Motor neuron (in vitro differentiated cells): ENCODE measurements around the gene SPCS2. TPM values are rescaled to one million over a fixed set of nuclear protein-coding genes. Genes with fewer than 3 reads are reported as not detected.
A peak's percentile ranks its signal among the peaks of the same experiment; 100 is the strongest.
"Not testable (repeated sequence)": the region's sequence is repeated elsewhere in the genome, so short reads cannot be mapped to it uniquely, and the experiment has no call there.

Source experiments
- ATAC-seq, 8 experiments: fragments of 200-7000 bp; cut with Tn5 transposase; replicated peaks in 6 of 8; 2 replicates each; pipeline ENCODE4 v1.8.0; 2021; ENCODE audit warnings: mild to moderate bottlenecking in 8 of 8, moderate library complexity in 8 of 8
- H3K27ac ChIP-seq, 2 donors: fragments of 250-450 bp; sonication (Bioruptor Pico); 2 replicates each; pipeline ENCODE4 v1.9.0; 2021; ENCODE audit warnings: antibody characterized with exemption in 2 of 2, mild to moderate bottlenecking in 2 of 2, moderate library complexity in 1 of 2
- H3K4me1 ChIP-seq, 2 donors: fragments of 250-450 bp; sonication (Bioruptor Pico); replicated peaks in 1 of 2; 2 replicates each; pipeline ENCODE4 v1.6.1; 2021; ENCODE audit warnings: antibody characterized with exemption in 2 of 2, mild to moderate bottlenecking in 2 of 2, moderate library complexity in 1 of 2
- H3K4me3 ChIP-seq, 5 donors: fragments of 250-450 bp; sonication (Bioruptor Pico); 2 replicates each; pipeline ENCODE4 v1.9.0; 2021; ENCODE audit warnings: antibody characterized with exemption in 5 of 5, mild to moderate bottlenecking in 5 of 5, moderate library complexity in 4 of 5
- WGBS, 10 experiments: fragments of 450-650 bp; shearing (Covaris generic); methylation state at CpG; one replicate each; pipeline ENCODE4 v1.0.0; 2022; 5-methylcytosine and 5-hydroxymethylcytosine counted together
- in situ Hi-C, 9 experiments: fragments of 400-800 bp; cut with MboI; loops; one replicate each; pipeline ENCODE4 v1.15.0; 2021; ENCODE audit warnings: low sequenced_read_pairs in 9 of 9, low pct_unique_long_range_greater_than_20kb in 2 of 9; ENCODE audit not compliant: unreplicated experiment in 9 of 9
- total RNA-seq, 8 experiments: library from RNA; unstranded; fragments of 300-600 nt; gene quantifications; 2 replicates each; pipeline versions ENCODE4 v1.2.3 to v1.2.4, GENCODE V29; 2022

SPCS2 gene
- total RNA-seq, 8 experiments from 2014 or later: 30.3 to 80.1 (median 44.5) TPM

DNA sequence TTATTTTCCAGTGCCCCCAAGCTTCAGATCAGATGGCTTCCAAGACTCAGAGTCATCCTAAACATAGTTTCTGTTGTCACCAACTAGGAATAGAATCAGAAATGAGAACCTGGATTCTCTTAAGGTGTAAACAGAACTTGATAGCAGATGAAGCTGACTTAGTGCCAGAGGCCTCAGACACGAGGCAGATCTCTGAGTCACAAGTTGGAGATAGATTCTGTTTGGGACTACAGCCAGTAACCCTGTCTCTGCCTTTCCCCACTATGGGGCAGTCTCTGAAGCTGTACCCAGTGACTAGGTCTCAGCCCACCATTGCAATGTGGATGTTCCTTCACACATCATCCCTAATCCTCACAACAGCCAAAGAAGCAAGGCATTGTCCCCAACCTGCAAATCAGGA is 65.1 kb downstream of the SPCS2 start:
- H3K27ac ChIP-seq: no peak overlapping the region
- in situ Hi-C loops: loop anchor here in 2 of 9 experiments (25.0 kb wide), 1 partner anchor 223 kb away; the partner anchor contains the start of gene TPBGL (in 2 of the 2)
- ATAC-seq: peak in 2 of 8 experiments; percentile 76 to 77
- no peaks in the 10 kb centered on the region for H3K4me1 ChIP-seq
- H3K4me3 ChIP-seq: no peak overlapping the region
- 14 to 67% (median 33%) methylated on average over 1 of the region's 1 CpG; no CpG with 5 or more reads in 7 of the 10 experiments for whole genome bisulfite sequencing, 10 experiments

DNA sequence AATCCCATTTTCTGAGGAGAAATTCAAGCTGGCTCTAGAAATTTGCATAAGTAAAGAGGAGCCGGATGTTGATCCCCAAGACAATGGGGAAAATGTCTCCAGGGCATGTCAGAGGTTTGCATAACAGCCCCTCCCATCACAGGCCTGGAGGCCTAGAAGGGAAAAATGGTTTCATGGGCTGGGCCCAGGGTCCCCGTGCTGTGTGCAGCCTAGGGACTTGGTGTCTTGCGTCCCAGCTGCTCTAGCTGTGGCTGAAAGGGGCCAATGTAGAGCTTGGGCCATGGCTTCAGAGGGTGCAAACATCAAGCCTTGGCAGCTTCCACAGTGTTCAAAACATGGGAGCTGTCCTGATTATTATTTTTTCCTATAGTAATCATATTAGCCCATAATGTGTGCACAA is 70.1 kb downstream of the SPCS2 start:
- in situ Hi-C loops: loop anchor here in 2 of 9 experiments (25.0 kb wide), 1 partner anchor 218 kb away; the partner anchor contains the start of gene TPBGL (in 2 of the 2)
- ATAC-seq, H3K27ac ChIP-seq, H3K4me3 ChIP-seq, H3K4me1 ChIP-seq: not testable (repeated sequence)
- 50 to 100% (median 80%) methylated on average over 1 to 3 of the region's 3 CpGs for WGBS, 10 experiments

DNA sequence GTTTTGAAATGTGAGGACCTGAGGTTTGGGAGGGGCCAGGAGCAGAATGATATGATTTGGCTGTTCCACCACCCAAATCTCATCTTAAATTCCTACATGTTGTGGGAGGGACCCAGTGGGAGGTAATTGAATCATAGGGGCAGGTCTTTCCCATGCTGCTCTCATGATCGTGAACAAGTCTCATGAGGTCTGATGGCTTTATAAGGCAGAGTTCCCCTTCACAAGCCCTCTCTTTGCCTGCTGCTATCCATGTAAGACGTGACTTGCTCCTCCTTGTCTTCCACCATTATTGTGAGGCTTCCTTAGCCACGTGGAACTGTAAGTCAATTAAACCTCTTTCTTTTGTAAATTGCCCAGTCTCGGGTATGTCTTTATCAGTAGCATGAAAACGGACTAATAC is 71.3 kb downstream of the SPCS2 start:
- not testable (repeated sequence) for ATAC-seq, H3K27ac ChIP-seq, H3K4me3 ChIP-seq
- peaks cover 10 to 13% of the 10 kb centered on the region in 2 donors for H3K4me1 ChIP-seq
- WGBS, 10 experiments: 25 to 100% (median 67%) methylated on average over 1 to 5 of the region's 5 CpGs; no CpG with 5 or more reads in 3 of the 10 experiments
- in situ Hi-C loops: loop anchor here in 4 of 9 experiments (10.0 to 25.0 kb wide), 3 partner anchors 114 to 224 kb away; partner anchors contain the start of gene TPBGL (in 3 of the 4)

DNA sequence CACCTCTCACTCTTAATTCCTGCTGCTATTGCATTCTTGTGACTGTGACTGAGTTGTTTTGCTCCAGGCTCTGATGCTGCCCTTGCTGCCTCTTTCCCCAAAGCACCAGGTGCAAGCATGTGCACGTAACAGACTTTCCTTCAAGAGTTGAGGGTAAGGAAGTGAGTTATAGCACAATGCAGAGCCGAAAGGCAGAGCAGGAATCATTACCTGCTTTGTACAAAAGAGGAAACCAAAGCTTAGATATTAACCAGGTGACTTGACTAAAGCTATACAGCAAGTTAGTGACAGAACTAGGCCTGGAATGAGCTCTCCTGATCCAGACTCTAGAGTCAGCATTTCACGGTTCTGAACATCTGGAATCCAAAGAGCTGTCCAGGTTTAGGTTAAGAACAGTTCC is 73.2 kb downstream of the SPCS2 start:
- no peak overlapping the region for H3K4me3 ChIP-seq
- 33 to 100% (median 89%) methylated on average over 1 to 3 of the region's 3 CpGs; no CpG with 5 or more reads in 2 of the 10 experiments for WGBS, 10 experiments
- H3K27ac ChIP-seq: no peak overlapping the region
- no peak for ATAC-seq
- peaks cover 10 to 13% of the 10 kb centered on the region in 2 donors for H3K4me1 ChIP-seq
- in situ Hi-C loops: loop anchor here in 4 of 9 experiments (10.0 to 25.0 kb wide), 3 partner anchors 113 to 223 kb away; partner anchors contain the start of gene TPBGL (in 3 of the 4)

DNA sequence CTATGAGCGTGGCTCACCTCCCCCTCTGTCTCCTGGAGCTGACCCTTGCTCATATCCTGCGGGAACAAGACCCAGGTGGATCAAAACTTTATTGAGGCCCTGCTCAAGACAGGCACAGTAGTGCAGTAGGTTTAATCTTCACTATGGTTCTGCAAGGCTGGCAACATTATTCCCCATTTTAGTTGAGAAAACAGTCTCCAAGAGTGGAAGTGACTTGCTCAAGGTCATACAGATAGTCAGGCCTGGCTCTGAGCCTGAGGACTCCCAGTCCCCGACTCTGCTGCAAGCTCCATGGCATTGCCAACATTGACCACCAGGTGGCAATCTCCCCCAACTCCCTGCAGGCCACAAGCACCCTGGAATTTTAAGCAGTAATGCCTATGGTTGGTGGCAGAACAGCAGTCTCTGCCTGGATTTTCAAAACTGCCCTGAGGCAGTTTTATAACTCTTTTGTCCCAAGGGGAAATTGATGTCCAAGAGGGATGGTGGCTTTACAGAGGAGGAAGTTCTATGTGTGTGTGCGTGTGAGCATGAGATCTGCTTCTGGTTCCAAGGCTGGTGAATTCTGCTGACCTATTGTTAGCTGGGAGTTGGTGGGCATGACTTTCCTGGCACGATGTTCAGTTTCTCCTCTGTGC is 73.8 kb downstream of the SPCS2 start:
- 0 to 80% (median 14%) methylated on average over 1 to 3 of the region's 5 CpGs; no CpG with 5 or more reads in 3 of the 10 experiments for WGBS, 10 experiments
- no peak overlapping the region for H3K4me3 ChIP-seq
- H3K27ac ChIP-seq: no peak overlapping the region
- ATAC-seq: peak; percentile 81 to 99 (median 85)
- peaks cover 10 to 13% of the 10 kb centered on the region in 2 donors for H3K4me1 ChIP-seq
- in situ Hi-C loops: loop anchor here in 4 of 9 experiments (10.0 to 25.0 kb wide), 3 partner anchors 112 to 222 kb away; partner anchors contain the start of gene TPBGL (in 3 of the 4)

DNA sequence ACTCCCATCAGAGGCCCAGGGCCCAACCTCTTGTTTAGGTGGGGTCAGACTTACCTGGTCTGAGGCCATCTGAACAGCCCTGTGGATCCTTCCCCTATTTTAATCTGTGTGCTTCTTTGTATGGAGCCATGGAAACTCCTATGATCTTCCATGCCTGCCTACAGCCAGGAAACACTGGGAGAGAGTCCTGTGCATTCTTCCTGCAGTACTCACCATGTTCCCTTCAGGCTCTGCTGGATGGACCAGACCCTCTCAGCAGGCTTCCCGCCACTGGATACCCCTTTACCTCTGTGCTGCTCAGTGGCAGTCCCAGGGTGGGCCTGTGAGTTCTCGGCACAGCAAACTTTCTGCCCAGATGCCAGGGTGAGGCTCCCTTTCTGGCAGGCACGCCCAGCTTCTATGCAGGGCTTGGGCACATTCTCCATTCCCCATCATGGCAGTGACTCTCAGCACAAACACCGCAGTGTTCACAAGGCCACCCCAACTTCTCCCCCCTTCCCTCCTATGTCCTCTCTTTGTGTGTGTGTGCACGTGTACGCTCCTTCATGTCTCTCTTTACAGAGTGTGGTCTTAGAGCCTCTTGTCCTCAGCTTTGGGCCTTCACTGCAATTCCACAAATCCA is 74.5 kb downstream of the SPCS2 start:
- Histone ChIP-seq H3K4me3 (no peak overlapping the region), H3K4me1 (peaks cover 10 to 13% of the 10 kb centered on the region in 2 donors), H3K27ac (no peak overlapping the region)
- ATAC-seq: peak in 1 of 8 experiments; percentile 8
- WGBS, 10 experiments: 92 to 100% (median 100%) methylated on average over 1 to 2 of the region's 6 CpGs; no CpG with 5 or more reads in 6 of the 10 experiments
- in situ Hi-C loops: loop anchor here in 4 of 9 experiments (10.0 to 25.0 kb wide), 3 partner anchors 111 to 221 kb away; partner anchors contain the start of gene TPBGL (in 3 of the 4)

DNA sequence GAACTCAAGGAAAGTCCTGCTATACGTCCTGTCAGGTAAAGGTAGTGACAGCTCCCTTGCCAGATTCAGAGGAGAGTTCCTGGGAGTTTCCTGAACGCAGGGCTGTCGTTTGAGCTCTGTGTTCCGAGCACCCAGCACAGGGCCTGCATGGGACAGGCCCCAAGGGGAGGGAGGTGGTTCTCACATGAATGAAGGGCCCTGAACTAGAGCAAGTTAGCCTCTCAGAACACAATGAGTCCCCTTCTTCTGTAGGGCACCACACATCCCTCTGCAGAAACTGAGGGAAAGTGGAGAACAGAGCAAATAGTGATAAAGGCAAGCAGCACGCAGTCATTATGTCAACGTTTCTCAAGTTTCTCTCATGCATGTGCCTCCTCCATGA is 75.0 kb downstream of the SPCS2 start:
- in situ Hi-C loops: loop anchor here in 4 of 9 experiments (10.0 to 25.0 kb wide), 3 partner anchors 111 to 221 kb away; partner anchors contain the start of gene TPBGL (in 3 of the 4)
- 60 to 100% (median 88%) methylated on average over 1 to 6 of the region's 6 CpGs; no CpG with 5 or more reads in 1 of the 10 experiments for WGBS, 10 experiments
- no peak for ATAC-seq
- no peak overlapping the region for H3K4me3 ChIP-seq
- H3K27ac ChIP-seq: no peak overlapping the region
- H3K4me1 ChIP-seq: peaks cover 10 to 13% of the 10 kb centered on the region in 2 donors

DNA sequence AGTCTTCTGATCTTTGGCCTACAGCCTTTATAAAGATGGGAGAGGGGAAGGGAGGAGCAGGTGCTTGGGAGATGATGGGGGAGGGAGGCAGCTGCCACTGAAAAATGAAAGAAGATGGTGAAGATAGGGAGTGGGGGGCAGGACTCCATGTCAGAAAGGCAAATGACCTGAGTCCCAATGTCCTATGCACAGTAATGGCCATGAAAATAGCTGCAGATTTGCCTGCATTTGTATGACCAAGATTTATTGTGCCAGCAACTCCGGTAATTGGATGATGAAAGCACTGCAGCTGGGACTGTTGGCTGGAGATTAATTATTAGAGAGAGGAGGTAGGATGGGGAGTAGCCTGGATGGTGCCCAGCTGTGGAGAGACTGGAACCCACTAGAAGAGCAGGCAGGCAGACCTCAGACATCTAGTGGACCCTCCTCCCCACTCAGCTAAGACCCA is 75.7 kb downstream of the SPCS2 start:
- ATAC-seq: peak in 5 of 8 experiments; percentile 70 to 88 (median 85)
- H3K27ac ChIP-seq: no peak overlapping the region

DNA sequence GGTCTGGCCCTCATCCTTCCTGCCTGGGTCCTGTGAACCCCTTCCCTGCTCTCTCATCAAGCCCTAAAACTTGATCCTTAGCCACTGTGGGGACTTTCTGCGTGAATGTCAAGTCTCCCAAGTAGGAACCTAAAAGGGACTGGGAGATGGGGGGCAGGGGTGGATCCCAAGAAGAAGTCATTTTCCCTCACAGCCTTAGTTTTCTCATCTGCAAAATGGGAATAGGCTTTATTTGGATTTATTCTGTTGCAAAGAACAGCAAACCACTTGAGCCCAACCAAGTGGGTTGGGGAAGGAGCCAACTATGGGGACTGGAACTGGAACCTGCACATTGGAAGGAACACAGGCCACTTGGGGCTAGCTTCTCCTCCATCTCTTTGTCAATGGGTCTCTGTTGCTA is 76.5 kb downstream of the SPCS2 start:
- in situ Hi-C loops: loop anchor here in 2 of 9 experiments (10.0 kb wide), 2 partner anchors 109 to 219 kb away; partner anchors contain the start of gene TPBGL (in 1 of the 2)
- H3K27ac ChIP-seq: no peak overlapping the region
- H3K4me1 ChIP-seq: peaks cover 15 to 19% of the 10 kb centered on the region in 2 donors
- WGBS, 10 experiments: 80 to 100% (median 89%) methylated on average over 1 of the region's 1 CpG; no CpG with 5 or more reads in 5 of the 10 experiments
- no peak overlapping the region for H3K4me3 ChIP-seq
- ATAC-seq: no peak

More for the DNA sequence above, 75.7 kb downstream of the SPCS2 start:
- in situ Hi-C loops: loop anchor here in 4 of 9 experiments (10.0 to 25.0 kb wide), 3 partner anchors 110 to 220 kb away; partner anchors contain the start of gene TPBGL (in 3 of the 4)
- WGBS, 10 experiments: 71 to 80% methylated on average over 1 of the region's 1 CpG; no CpG with 5 or more reads in 8 of the 10 experiments
- Histone ChIP-seq H3K4me3 (no peak overlapping the region), H3K4me1 (peaks cover 12 to 13% of the 10 kb centered on the region in 2 donors)

DNA sequence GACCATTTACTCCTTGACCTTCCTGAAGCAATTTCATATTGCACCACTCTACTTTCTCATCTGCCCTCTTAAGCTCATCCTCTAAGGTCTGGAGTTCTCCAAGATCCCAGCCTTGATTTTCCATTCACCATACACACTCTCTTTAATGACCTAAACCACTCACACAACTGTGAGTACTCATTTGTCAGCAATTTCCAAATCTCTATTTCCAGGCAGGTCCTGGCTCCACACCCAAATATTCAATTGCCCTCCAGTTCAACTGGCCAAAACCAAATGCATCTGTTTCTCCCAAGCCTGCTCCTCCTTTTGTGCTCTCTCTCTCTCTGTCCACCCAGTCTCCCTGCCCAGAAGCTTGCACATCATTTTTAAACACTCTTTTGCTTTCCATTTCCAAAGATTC is 79.3 kb downstream of the SPCS2 start:
- ATAC-seq: peak in 3 of 8 experiments; percentile 63 to 74 (median 70)
- in situ Hi-C loops: loop anchor here in 2 of 9 experiments (10.0 kb wide), 2 partner anchors 106 to 216 kb away; partner anchors contain the start of gene TPBGL (in 1 of the 2)
- Histone ChIP-seq H3K27ac (no peak overlapping the region), H3K4me1 (peaks cover 18 to 21% of the 10 kb centered on the region in 2 donors), H3K4me3 (no peak overlapping the region)
